Measurements from ENCODE around the gene RSU1. TPM values are rescaled to one million over a fixed set of nuclear protein-coding genes. Genes with fewer than 3 reads are reported as not detected.

RSU1 gene
- total RNA-seq, 1 experiment from 2014 or later, result 54.4 TPM

DNA sequence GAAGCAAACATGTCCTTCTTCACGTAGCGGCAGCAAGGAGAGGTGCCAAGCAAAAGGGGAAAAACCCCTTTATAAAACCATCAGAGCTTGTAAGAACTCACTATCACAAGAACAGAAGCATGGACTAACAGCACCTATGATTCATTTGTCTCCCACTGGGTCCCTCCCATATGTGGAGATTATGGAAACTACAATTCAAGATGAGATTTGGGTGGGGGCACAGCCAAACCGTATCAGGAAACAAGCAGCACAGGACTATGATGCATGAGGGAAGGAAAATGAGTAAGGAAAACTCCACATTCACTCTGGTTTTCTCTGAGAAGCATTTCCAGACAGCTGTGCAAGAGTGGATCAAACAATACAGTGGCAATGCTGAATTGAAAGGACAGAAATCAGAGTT is 81.6 kb downstream of the RSU1 start:
- DNase-seq (ENCODE audit: unreplicated experiment), result no peak
- ChIA-PET CTCF (interaction anchor here (0.9 kb wide), 1 partner anchor 20 kb away, joined by 4 read pairs; no protein-coding TSS in a partner anchor), POLR2A (no interaction called here)
- no TSS peak for BruUV-seq (replicated peaks)
- no peak overlapping the region for H3K4me3 Mint-ChIP-seq (ENCODE audit: unreplicated experiment)
- intact Hi-C loops (cut with micrococcal nuclease), result no loop called here
- H3K27me3 Mint-ChIP-seq (ENCODE audit: insufficient read depth, unreplicated experiment), result no peaks in the 10 kb centered on the region
- H3K36me3 Mint-ChIP-seq (ENCODE audit: insufficient read depth, unreplicated experiment), result peaks cover 36% of the 10 kb centered on the region
- no peaks in the 10 kb centered on the region for H3K9me3 Mint-ChIP-seq (ENCODE audit: unreplicated experiment)
- H3K4me1 Mint-ChIP-seq (ENCODE audit: insufficient read depth, unreplicated experiment), result peaks cover 6% of the 10 kb centered on the region
- no peak overlapping the region for H3K27ac Mint-ChIP-seq (ENCODE audit: low read depth, unreplicated experiment)
- TF ChIP-seq, protein P1, sequence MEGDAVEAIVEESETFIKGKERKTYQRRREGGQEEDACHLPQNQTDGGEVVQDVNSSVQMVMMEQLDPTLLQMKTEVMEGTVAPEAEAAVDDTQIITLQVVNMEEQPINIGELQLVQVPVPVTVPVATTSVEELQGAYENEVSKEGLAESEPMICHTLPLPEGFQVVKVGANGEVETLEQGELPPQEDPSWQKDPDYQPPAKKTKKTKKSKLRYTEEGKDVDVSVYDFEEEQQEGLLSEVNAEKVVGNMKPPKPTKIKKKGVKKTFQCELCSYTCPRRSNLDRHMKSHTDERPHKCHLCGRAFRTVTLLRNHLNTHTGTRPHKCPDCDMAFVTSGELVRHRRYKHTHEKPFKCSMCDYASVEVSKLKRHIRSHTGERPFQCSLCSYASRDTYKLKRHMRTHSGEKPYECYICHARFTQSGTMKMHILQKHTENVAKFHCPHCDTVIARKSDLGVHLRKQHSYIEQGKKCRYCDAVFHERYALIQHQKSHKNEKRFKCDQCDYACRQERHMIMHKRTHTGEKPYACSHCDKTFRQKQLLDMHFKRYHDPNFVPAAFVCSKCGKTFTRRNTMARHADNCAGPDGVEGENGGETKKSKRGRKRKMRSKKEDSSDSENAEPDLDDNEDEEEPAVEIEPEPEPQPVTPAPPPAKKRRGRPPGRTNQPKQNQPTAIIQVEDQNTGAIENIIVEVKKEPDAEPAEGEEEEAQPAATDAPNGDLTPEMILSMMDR (IDR thresholded peaks at IDR 0.05; ENCODE audit: unreplicated experiment), result no peak

DNA sequence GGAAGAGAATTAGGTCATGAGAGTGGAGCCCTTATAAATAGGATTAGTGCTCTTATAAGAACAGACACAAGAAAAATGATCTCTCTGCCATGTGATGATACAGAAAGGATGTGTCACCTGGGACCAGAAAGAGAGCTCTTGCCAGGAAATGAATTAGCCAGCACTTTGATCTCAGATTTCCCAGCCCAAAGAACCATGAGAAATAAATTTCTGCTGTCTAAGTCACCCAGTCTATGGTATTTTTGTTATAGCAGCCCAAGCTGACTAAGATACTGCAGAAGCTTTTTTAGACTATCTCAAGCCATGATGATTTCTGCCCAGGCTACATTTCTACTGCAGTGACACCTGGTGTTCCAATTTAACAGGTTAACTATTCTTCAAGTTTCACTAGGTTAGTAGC is 84.8 kb downstream of the RSU1 start:
- Mint-ChIP-seq H3K9me3 (ENCODE audit: unreplicated experiment) (no peaks in the 10 kb centered on the region), H3K27me3 (ENCODE audit: insufficient read depth, unreplicated experiment) (no peaks in the 10 kb centered on the region), H3K36me3 (ENCODE audit: insufficient read depth, unreplicated experiment) (peaks cover 28% of the 10 kb centered on the region), H3K27ac (ENCODE audit: low read depth, unreplicated experiment) (no peak overlapping the region), H3K4me1 (ENCODE audit: insufficient read depth, unreplicated experiment) (peaks cover 6% of the 10 kb centered on the region), H3K4me3 (ENCODE audit: unreplicated experiment) (no peak overlapping the region)
- CTCF ChIA-PET, result interaction anchor here (1.3 to 1.4 kb wide), 2 partner anchors 9 to 619 kb away, joined by 3 to 5 read pairs; no protein-coding TSS in a partner anchor
- no peak for DNase-seq (ENCODE audit: unreplicated experiment)
- intact Hi-C loops (cut with micrococcal nuclease), result no loop called here
- POLR2A ChIA-PET, result no interaction called here
- TF ChIP-seq, protein P1 (IDR thresholded peaks at IDR 0.05; ENCODE audit: unreplicated experiment), result no peak
- BruUV-seq (replicated peaks), result no TSS peak

GRCh38 chr10:16728266-16728665 is 89.0 kb downstream of the RSU1 start:
- no peak overlapping the region for H3K27ac Mint-ChIP-seq (ENCODE audit: low read depth, unreplicated experiment)
- no peak overlapping the region for H3K4me3 Mint-ChIP-seq (ENCODE audit: unreplicated experiment)
- H3K4me1 Mint-ChIP-seq (ENCODE audit: insufficient read depth, unreplicated experiment), result no peaks in the 10 kb centered on the region
- ChIA-PET POLR2A (no interaction called here), CTCF (no interaction called here)
- TF ChIP-seq, protein P1 (IDR thresholded peaks at IDR 0.05; ENCODE audit: unreplicated experiment), result no peak
- BruUV-seq (replicated peaks), result no TSS peak
- H3K9me3 Mint-ChIP-seq (ENCODE audit: unreplicated experiment), result no peaks in the 10 kb centered on the region
- intact Hi-C loops (cut with micrococcal nuclease), result no loop called here
- no peaks in the 10 kb centered on the region for H3K36me3 Mint-ChIP-seq (ENCODE audit: insufficient read depth, unreplicated experiment)
- DNase-seq (ENCODE audit: unreplicated experiment), result no peak
- no peaks in the 10 kb centered on the region for H3K27me3 Mint-ChIP-seq (ENCODE audit: insufficient read depth, unreplicated experiment)

DNA sequence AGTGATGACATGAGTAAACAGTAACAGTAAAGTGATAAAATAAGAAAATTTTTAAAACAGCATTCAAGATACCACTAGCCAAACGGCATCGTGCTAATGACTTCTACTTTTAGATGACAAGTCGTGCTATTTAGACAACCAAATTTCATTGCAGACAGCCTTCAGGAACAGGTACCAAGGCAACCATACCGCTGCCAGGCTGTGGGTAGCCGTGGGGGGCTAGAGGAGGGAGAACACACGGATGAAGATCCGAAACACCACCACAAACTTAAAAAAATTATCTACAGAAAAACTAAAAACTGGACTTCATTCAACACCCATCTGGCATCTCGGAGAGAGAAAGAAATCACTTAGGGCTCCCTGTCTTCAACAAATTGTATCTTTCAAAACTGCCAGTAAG is 89.6 kb downstream of the RSU1 start:
- intact Hi-C loops (cut with micrococcal nuclease), result no loop called here
- Mint-ChIP-seq H3K4me1 (ENCODE audit: insufficient read depth, unreplicated experiment) (no peaks in the 10 kb centered on the region), H3K27me3 (ENCODE audit: insufficient read depth, unreplicated experiment) (no peaks in the 10 kb centered on the region), H3K4me3 (ENCODE audit: unreplicated experiment) (no peak overlapping the region), H3K9me3 (ENCODE audit: unreplicated experiment) (no peaks in the 10 kb centered on the region), H3K27ac (ENCODE audit: low read depth, unreplicated experiment) (no peak overlapping the region), H3K36me3 (ENCODE audit: insufficient read depth, unreplicated experiment) (no peaks in the 10 kb centered on the region)
- CTCF ChIA-PET, result no interaction called here
- no TSS peak for BruUV-seq (replicated peaks)
- POLR2A ChIA-PET, result no interaction called here
- TF ChIP-seq, protein P1 (IDR thresholded peaks at IDR 0.05; ENCODE audit: unreplicated experiment), result no peak
- no peak for DNase-seq (ENCODE audit: unreplicated experiment)
